OCI-LY7 (cell line): ENCODE data around the gene H1-8.

Source experiments
- EZH2phosphoT487 ChIP-seq: fragments of 200-600 bp; sonication (generic); IDR thresholded peaks from 2 replicates; pipeline ENCODE4 v1.6.1; 2018; ENCODE audit warnings: low read depth, borderline replicate concordance, mild to moderate bottlenecking, mixed run types, antibody characterized with exemption, low read length, moderate library complexity, mixed read lengths
- TF ChIP-seq, protein P1 (sequence below): fragments of 200-600 bp; sonication (generic); conservative IDR thresholded peaks from 2 replicates; pipeline ENCODE4 v1.5.1; 2014; ENCODE audit warnings: mild to moderate bottlenecking, antibody characterized with exemption, low read length, moderate library complexity, mixed read lengths

DNA sequence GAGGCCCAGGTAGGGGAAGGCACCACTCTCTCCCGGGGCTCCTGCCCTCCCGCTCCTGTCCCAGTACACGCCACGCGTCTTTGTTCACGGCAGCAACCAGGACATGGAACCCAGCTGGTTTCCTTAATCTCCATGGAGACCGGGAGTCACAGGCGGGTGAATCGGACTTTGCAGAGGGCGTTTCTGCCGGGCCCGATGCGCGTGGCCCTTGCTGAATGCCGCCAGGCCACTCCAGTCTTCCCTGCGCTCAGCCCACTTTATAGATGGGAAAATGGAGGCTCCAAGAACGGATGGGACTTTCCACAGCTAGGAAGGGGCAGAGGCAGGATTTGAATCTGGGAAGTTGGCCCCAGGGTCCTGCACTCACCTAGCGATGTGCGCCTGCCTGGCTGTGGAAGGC lies 56.1 kb downstream of the H1-8 start:
- TF ChIP-seq, protein P1, sequence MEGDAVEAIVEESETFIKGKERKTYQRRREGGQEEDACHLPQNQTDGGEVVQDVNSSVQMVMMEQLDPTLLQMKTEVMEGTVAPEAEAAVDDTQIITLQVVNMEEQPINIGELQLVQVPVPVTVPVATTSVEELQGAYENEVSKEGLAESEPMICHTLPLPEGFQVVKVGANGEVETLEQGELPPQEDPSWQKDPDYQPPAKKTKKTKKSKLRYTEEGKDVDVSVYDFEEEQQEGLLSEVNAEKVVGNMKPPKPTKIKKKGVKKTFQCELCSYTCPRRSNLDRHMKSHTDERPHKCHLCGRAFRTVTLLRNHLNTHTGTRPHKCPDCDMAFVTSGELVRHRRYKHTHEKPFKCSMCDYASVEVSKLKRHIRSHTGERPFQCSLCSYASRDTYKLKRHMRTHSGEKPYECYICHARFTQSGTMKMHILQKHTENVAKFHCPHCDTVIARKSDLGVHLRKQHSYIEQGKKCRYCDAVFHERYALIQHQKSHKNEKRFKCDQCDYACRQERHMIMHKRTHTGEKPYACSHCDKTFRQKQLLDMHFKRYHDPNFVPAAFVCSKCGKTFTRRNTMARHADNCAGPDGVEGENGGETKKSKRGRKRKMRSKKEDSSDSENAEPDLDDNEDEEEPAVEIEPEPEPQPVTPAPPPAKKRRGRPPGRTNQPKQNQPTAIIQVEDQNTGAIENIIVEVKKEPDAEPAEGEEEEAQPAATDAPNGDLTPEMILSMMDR: no peak
- no peak for TF ChIP-seq EZH2phosphoT487
